HG02885 (cell line): ENCODE measurements around the gene LBH.

Experiments used
- ATAC-seq: cut with Tn5 transposase; IDR thresholded peaks from one replicate; pipeline ENCODE4 v1.9.1; 2021; ENCODE audit warnings: mild to moderate bottlenecking; ENCODE audit not compliant: unreplicated experiment, poor library complexity

LBH gene

GRCh38 chr2:30253873-30254684 is 22.7 kb downstream of the LBH start:
- ATAC-seq = no peak

DNA sequence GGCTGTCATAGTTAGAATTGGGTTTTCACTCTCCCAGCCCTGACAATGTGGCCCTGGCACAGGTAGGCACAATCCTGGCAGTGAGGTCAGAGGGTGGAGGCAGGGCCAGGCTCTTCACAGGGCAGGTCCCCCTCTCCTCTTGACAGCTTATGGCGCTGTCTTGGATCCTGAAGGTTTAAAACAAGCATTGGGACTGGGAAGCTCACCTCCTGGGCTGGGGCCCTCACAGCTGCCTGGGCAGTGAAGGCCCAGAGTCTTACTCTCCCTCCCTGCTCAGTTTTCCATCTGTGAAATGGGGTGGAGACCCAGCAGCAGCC is 23.3 kb downstream of the LBH start:
- no peak for ATAC-seq

- ATAC-seq = no peak
These were observed 23.7 kb downstream of the LBH start for GRCh38 chr2:30255026-30255425.

GRCh38 chr2:30255466-30256408 is 24.4 kb downstream of the LBH start:
- ATAC-seq = no peak

- no peak for ATAC-seq
These were observed 26.2 kb downstream of the LBH start for GRCh38 chr2:30257266-30258214.

GRCh38 chr2:30259071-30259470 is 27.7 kb downstream of the LBH start:
- no peak for ATAC-seq

DNA sequence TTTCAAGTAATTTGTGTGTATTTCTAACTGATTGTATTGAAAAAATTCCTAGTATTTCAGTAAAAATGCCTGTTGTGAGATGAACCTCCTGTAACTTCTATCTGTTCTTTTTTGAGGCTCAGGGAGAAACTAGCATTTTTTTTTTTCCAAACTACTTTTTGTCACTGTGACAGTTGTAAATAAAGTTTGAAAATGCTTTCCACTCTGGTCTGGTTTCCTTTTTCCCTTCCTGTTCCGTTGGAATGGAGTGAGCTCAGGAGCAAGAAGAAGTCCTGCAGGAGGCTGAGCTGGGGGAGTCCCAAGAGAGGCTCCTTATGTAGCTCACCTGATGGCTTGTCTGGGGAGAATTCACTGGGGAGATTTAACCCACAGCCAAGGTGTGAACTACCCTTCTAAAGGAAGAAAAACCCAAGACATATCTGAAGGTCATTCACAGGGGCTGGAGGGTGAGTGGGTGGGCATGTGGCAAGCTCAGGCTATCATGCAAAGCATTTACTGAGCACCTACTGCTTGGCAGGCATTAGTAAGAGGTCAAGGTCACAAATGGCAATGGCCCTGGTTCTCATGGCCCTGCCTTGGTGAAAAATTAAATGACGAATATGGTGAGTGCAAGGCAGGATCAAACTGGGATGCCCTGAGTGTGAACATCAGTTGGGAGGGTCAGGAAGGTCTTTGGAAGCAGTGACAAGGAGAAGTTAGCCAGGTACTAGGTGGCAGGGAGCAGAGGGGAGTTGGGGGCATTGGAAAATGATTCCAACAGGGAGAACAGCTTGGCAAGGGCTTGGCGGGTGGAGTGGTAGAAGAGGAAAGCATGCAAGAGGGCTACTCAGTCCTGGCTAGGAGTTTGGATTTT is 28.7 kb downstream of the LBH start:
- no peak for ATAC-seq

DNA sequence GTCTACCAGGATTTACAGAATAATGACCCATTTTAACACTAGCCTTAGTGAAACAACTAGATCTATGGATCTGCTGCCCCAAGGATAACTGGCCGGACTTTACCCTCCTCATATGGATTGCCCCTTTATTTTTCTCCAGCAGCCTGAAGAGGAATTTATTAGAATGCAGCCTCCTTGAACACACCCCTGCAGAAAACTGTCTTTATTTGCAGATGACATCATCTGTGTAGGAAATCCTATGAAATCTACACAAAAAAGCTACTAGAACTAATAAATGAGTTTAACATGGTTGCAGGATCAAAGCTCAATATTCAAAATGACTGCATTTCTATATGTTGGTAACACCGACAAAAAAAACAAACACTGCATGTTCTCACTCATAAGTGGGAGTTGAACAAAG is 29.6 kb downstream of the LBH start:
- ATAC-seq = no peak

GRCh38 chr2:30261695-30262211 is 30.4 kb downstream of the LBH start:
- ATAC-seq = no peak

DNA sequence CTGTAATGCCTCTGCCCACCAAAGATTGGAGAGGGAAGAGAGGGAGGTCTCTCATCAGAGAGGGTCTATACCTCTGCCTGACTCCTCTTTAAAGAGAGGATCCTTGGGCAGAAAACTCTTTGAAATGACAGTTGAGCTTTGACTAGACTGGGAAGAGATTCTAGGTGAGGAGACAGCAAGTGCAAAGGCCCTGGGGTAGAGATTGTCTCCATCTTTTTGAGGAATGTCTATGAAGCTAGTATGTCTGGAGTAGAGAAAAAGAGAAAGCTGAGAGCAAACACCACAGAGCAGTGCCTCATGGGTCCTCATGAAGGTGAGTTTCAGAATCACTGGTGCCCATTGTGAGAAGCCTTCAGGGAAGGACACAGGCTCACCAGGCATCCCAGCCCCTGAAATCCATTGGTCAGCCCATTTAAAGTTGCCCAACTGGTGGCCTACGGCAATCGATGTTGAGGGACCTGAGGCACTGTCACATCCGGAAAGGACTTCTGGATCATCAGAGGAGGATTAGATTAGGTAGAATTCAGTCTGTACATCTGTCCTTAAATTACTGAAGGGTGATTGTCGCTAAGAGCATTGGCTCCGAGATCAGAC is 31.5 kb downstream of the LBH start:
- no peak for ATAC-seq

GRCh38 chr2:30264274-30264673 is 32.9 kb downstream of the LBH start:
- ATAC-seq = no peak

- no peak for ATAC-seq
These were observed 34.0 kb downstream of the LBH start for GRCh38 chr2:30265052-30266015.

GRCh38 chr2:30266051-30266621 is 34.8 kb downstream of the LBH start:
- ATAC-seq = peak; percentile 54

DNA sequence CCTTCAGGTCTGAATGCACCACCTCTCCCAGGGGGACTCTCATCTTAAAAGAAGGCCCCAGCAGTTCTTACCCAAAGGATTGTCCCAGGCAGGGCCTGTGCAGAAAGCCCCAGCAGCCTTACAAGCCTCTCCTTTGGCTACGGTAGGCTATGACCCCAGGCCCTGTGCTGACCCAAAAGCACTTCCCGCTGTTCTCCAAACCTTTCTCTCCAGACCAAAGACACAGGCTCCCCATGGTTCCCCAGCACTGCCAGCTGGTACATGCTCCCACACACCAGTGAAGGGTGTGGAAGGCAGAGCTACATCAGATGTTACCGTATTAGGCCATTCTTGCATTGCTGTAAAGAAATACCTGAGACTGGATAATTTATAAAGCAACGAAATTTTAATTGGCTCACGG is 35.4 kb downstream of the LBH start:
- no peak for ATAC-seq

GRCh38 chr2:30267161-30267975 is 36.0 kb downstream of the LBH start:
- ATAC-seq = no peak

- no peak for ATAC-seq
These were observed 37.0 kb downstream of the LBH start for GRCh38 chr2:30268296-30268871.
